ENCODE results near the gene MRPL24. TPM values are rescaled to one million over a fixed set of nuclear protein-coding genes. Genes with fewer than 3 reads are reported as not detected.

The MRPL24 gene
- polyA plus RNA-seq, 2 of the 4 experiments (the other 2 are of a cell fraction) = 170 to 198 TPM

DNA sequence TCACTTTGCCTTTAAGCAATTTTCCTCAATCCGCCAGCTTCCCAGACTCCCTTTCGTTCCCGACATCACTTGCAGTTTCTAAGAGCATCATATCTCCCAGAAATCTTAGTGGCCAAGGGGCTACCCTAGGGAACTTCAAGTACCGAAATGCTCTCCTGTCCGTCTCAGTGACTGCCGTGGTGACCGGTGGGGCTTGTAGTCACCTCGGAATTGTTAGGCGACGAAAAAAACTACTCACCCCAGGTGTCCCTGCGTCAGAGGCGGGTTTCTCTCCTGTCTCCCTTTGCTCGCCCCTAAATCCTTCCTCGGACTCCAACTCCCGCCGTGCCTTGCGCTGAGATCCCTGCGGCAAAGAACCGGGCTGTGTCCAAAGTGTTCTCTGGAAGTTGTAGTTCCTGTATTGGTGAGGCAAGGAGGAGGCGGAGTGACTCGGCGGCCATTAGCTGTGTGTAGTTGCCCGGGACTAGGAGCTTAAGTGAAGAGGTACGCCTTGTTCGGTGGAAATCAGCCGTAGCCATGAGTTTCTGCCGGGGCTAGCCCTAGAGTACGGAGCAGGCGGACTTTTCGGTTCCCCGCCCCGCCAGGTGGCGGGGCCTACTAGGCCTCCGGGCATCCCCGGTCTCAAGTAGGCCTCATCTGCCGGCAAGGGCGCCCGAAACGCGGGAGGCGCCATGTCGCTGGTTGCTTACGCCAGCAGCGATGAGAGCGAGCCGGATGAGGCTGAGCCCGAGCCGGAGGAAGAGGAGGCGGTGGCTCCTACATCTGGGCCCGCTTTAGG, 26.4 kb upstream of the MRPL24 start, which contains the start of gene PRCC (continued):
- no peak for TF ChIP-seq RCOR1 (IDR thresholded peaks at IDR 0.05; ENCODE audit: low read depth, low read length)
- TF ChIP-seq RFX5 (IDR thresholded peaks at IDR 0.05) = 0 out of 2 replicates have a peak, but pooled peaks have one; percentile 22
- TF ChIP-seq ESRRA (IDR thresholded peaks at IDR 0.05; ENCODE audit: borderline replicate concordance, low read length) = no peak
- no peak for TF ChIP-seq MYC (IDR thresholded peaks at IDR 0.05; ENCODE audit: borderline replicate concordance, low read length)
- no peak; the same call in 1 of the 3 replicates for TF ChIP-seq SMC3 (IDR thresholded peaks at IDR 0.05)
- TF ChIP-seq ZFP36 (IDR thresholded peaks at IDR 0.05; ENCODE audit: borderline replicate concordance, partially characterized antibody) = no peak
- TF ChIP-seq, protein P1, sequence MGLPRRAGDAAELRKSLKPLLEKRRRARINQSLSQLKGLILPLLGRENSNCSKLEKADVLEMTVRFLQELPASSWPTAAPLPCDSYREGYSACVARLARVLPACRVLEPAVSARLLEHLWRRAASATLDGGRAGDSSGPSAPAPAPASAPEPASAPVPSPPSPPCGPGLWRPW (IDR thresholded peaks at IDR 0.05) = no peak
- TF ChIP-seq, protein P2, sequence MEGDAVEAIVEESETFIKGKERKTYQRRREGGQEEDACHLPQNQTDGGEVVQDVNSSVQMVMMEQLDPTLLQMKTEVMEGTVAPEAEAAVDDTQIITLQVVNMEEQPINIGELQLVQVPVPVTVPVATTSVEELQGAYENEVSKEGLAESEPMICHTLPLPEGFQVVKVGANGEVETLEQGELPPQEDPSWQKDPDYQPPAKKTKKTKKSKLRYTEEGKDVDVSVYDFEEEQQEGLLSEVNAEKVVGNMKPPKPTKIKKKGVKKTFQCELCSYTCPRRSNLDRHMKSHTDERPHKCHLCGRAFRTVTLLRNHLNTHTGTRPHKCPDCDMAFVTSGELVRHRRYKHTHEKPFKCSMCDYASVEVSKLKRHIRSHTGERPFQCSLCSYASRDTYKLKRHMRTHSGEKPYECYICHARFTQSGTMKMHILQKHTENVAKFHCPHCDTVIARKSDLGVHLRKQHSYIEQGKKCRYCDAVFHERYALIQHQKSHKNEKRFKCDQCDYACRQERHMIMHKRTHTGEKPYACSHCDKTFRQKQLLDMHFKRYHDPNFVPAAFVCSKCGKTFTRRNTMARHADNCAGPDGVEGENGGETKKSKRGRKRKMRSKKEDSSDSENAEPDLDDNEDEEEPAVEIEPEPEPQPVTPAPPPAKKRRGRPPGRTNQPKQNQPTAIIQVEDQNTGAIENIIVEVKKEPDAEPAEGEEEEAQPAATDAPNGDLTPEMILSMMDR (IDR thresholded peaks at IDR 0.05) = no peak
- peak; percentile 22 for TF ChIP-seq POLR2A (IDR thresholded peaks at IDR 0.05; ENCODE audit: low read length)
- TF ChIP-seq PHF8 (IDR thresholded peaks at IDR 0.05; ENCODE audit: borderline replicate concordance, low read depth) = peak; percentile 100
- TF ChIP-seq POLR2AphosphoS2 (conservative IDR thresholded peaks at IDR 0.05; ENCODE audit: low read length) = no peak
- no peak for TF ChIP-seq HOXB13 (CRISPR knock-in tag; IDR thresholded peaks at IDR 0.05; ENCODE audit: low read depth)
- TF ChIP-seq, protein P3, sequence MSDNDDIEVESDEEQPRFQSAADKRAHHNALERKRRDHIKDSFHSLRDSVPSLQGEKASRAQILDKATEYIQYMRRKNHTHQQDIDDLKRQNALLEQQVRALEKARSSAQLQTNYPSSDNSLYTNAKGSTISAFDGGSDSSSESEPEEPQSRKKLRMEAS (IDR thresholded peaks at IDR 0.05) = peak; percentile 35; the same call in 1 of the 2 replicates
- no peak for TF ChIP-seq HDAC2 (IDR thresholded peaks at IDR 0.05)
- no peak for TF ChIP-seq NFE2L2 (conservative IDR thresholded peaks at IDR 0.05; ENCODE audit: low read length)
- TF ChIP-seq FOXS1 (CRISPR knock-in tag; IDR thresholded peaks at IDR 0.05) = no peak
- TF ChIP-seq, protein P4, sequence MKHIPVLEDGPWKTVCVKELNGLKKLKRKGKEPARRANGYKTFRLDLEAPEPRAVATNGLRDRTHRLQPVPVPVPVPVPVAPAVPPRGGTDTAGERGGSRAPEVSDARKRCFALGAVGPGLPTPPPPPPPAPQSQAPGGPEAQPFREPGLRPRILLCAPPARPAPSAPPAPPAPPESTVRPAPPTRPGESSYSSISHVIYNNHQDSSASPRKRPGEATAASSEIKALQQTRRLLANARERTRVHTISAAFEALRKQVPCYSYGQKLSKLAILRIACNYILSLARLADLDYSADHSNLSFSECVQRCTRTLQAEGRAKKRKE (CRISPR knock-in tag; IDR thresholded peaks at IDR 0.05; ENCODE audit: low read depth) = no peak
- TF ChIP-seq USF2 (IDR thresholded peaks at IDR 0.05) = no peak
- no peak for TF ChIP-seq HOXA7 (CRISPR knock-in tag; IDR thresholded peaks at IDR 0.05)
- TF ChIP-seq TP53 (CRISPR knock-in tag; IDR thresholded peaks at IDR 0.05) = 0 out of 2 replicates have a peak, but pooled peaks have one; percentile 41
- TF ChIP-seq BHLHE40 (IDR thresholded peaks at IDR 0.05; ENCODE audit: low read depth, low read length) = no peak
- TF ChIP-seq CEBPB (IDR thresholded peaks at IDR 0.05) = no peak
- no peak for TF ChIP-seq TFCP2L1 (CRISPR knock-in tag; IDR thresholded peaks at IDR 0.05)
- no peak for TF ChIP-seq CBX2 (IDR thresholded peaks at IDR 0.05; ENCODE audit: borderline replicate concordance, low read depth)
- no peak for TF ChIP-seq RAD21 (conservative IDR thresholded peaks at IDR 0.05 in 1 of 2, IDR thresholded peaks at IDR 0.05 in 1 of 2)

Measured in A549 (cell line).